Neuron (in vitro differentiated cells): ENCODE results near the gene ACSS2.

Source experiments
- H2AFZ ChIP-seq: one replicate; pipeline ENCODE4 v1.6.1; 2013; ENCODE audit warnings: low read depth, mild to moderate bottlenecking, inconsistent platforms, low read length, moderate library complexity
- H3K27me3 ChIP-seq: one replicate; pipeline ENCODE4 v1.6.1; 2013; ENCODE audit warnings: low read length; ENCODE audit not compliant: insufficient read depth
- H3K36me3 ChIP-seq: one replicate; pipeline ENCODE4 v1.6.1; 2013; ENCODE audit warnings: low read length; ENCODE audit not compliant: insufficient read depth
- H3K4me1 ChIP-seq: one replicate; pipeline ENCODE4 v1.6.1; 2013; ENCODE audit warnings: low read length; ENCODE audit not compliant: insufficient read depth
- H3K4me3 ChIP-seq: 2 replicates; pipeline ENCODE4 v1.5.1; 2013; ENCODE audit warnings: mild to moderate bottlenecking, low read length, moderate library complexity
- H3K9me3 ChIP-seq: one replicate; pipeline ENCODE4 v1.6.1; 2013; ENCODE audit warnings: low read length

The ACSS2 gene, protein sequence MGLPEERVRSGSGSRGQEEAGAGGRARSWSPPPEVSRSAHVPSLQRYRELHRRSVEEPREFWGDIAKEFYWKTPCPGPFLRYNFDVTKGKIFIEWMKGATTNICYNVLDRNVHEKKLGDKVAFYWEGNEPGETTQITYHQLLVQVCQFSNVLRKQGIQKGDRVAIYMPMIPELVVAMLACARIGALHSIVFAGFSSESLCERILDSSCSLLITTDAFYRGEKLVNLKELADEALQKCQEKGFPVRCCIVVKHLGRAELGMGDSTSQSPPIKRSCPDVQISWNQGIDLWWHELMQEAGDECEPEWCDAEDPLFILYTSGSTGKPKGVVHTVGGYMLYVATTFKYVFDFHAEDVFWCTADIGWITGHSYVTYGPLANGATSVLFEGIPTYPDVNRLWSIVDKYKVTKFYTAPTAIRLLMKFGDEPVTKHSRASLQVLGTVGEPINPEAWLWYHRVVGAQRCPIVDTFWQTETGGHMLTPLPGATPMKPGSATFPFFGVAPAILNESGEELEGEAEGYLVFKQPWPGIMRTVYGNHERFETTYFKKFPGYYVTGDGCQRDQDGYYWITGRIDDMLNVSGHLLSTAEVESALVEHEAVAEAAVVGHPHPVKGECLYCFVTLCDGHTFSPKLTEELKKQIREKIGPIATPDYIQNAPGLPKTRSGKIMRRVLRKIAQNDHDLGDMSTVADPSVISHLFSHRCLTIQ

DNA sequence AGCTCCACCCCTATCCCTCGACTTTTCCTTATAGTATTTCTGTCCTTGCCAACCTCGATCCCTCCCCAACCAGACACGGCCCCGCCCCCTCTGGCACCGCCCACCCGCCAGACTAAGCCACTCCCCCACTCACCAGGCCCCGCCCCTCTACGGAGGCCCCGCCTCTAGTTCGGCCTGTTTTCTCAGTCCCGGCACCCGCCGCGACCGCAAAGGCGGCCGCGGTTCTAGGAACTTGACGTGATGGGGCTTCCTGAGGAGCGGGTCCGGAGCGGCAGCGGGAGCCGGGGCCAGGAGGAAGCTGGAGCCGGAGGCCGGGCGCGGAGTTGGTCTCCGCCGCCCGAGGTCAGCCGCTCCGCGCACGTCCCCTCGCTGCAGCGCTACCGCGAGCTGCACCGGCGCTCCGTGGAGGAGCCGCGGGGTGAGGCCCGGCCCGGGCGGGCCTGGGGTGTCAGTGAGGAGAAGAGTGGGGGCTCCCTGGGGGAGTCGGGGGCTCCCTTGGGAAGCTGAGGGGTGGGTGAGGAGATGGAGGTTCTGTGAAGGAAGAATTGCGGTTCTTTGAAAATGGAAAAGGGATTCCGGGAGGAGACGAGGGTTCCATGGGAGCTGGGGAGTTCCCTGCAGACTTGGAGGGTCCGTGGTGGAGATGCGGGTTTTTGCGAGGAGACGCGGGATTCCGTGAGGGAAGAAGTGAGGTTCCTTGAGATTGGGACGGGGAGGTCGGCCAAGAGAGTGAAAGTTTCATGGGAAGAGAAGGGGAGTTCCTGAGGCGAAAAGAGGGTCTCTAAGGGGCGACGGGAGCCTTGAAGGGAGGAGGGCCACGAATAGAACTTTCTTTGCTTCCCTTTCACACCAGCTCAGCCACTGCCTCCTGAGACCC lies at the start of gene ACSS2:
ACSS2 (plus strand) TSS at position 207 of the 877 bp plus-strand sequence; CDS start at position 241, 34 bp downstream.
- Histone ChIP-seq H2AFZ (peak within 1 kb of the TSS; percentile 98), H3K4me3 (peak within 1 kb of the TSS; percentile 87), H3K27me3 (no peaks in the 10 kb centered on the region), H3K36me3 (no peaks in the 10 kb centered on the region), H3K9me3 (no peaks in the 10 kb centered on the region), H3K4me1 (peaks cover 19% of the 10 kb centered on the region)

DNA sequence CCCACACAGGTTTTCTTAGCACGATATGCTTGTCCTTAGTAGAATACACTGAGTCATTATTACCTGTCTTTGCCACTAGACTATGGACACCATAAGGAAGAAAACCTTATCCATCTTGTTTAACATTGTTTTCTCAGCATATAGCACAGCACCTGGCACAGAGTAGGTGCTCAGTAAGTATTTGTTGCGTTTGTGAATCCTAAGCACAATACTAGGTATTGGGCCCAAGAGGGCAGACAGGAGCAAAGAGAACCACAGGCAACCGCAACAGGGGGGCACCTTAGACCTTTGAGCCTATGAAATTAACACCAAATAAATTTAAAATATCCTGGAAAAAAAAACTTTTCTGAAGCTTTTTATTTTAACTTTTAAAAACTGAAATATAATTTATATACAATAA lies 47.2 kb upstream of the ACSS2 start:
- no peak overlapping the region for H3K4me3 ChIP-seq
- no peaks in the 10 kb centered on the region for H3K36me3 ChIP-seq
- H3K4me1 ChIP-seq = peaks cover 7% of the 10 kb centered on the region
- no peaks in the 10 kb centered on the region for H3K9me3 ChIP-seq
- H3K27me3 ChIP-seq = no peaks in the 10 kb centered on the region
- no peak overlapping the region for H2AFZ ChIP-seq

DNA sequence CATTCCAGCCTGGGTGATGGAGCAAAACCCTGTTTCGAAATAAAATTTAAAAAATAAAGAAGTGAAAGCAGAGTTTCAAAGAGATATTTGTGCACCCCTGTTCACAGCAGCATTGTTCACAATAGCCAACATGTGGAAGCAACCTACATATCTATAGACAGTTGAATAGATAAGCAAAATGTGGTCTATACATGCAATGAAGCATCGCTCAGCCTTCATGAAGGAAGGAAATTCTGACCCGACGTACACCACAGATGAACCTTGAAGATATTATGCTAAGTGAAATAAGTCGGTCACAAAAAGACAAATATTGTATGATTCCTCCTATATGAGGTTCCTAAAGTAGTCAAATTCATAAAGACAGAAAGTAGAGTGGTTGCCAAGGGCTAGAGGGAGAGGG lies 44.5 kb upstream of the ACSS2 start:
- no peak overlapping the region for H3K4me3 ChIP-seq
- H3K4me1 ChIP-seq = no peaks in the 10 kb centered on the region
- H2AFZ ChIP-seq = no peak overlapping the region
- no peaks in the 10 kb centered on the region for H3K36me3 ChIP-seq
- H3K9me3 ChIP-seq = no peaks in the 10 kb centered on the region
- no peaks in the 10 kb centered on the region for H3K27me3 ChIP-seq

DNA sequence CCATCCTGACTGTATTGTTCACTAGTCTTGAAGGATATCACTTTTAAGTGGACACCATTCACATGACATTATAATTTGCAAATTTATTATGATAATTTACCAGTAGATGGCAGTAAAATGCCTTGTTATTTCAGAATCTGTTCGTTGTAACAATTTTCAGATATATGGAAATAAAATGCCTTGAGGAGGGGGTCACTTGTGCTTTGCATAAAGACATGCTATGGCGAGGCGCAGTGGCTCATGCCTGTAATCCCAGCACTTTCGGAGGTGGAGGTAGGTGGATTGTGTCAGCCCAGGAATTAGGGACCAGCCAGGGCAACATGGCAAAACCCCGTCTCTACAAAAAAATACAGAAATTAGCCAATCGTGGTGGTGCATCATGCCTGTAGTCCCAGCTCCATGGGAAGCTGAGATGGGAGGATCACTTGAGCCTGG lies 41.9 kb upstream of the ACSS2 start:
- Histone ChIP-seq H3K27me3 (no peaks in the 10 kb centered on the region), H3K9me3 (no peaks in the 10 kb centered on the region), H3K4me3 (no peak overlapping the region), H2AFZ (no peak overlapping the region), H3K36me3 (no peaks in the 10 kb centered on the region), H3K4me1 (no peaks in the 10 kb centered on the region)

DNA sequence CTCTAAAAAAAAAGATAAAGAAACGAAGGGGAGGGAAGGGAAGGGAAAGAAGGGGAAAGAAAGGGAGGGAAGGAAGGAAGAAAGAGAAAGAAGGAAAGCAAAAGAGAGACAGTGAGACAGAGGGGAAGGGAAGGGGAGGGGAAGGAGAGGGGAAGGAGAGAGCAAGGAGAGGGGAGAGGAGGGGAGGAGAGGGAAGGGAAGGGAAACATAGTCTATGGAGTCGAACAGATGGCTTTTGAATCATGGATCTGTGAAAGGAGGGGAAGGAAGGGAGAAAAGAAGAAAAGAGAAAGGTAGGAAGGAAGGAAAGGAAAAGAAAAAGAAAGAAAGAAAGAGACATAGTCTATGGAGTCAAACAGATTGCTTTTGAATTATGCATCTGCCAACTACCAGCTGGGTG lies 34.3 kb upstream of the ACSS2 start:
- Histone ChIP-seq H3K36me3 (peaks cover 18% of the 10 kb centered on the region), H3K9me3 (no peaks in the 10 kb centered on the region), H3K4me1 (no peaks in the 10 kb centered on the region), H3K27me3 (no peaks in the 10 kb centered on the region), H3K4me3 (no peak overlapping the region), H2AFZ (no peak overlapping the region)

DNA sequence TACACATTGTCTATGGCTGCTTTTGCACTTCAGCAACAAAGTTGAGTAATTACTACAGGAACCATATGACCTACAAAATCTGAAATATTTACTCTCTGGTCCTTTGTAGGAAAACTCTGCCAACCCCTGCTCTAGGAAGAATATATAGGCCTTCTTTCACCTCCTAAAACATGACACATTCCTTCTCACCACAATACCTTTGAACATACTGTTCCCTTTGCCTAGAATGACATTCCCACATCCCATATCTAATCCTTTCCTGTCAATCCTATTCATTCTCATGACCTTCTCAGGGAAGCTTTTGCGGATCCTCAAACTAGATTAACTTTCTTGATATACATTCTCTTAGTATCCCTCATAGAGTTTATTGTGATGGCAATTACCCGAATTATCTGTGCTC lies 33.0 kb upstream of the ACSS2 start:
- H3K36me3 ChIP-seq = peaks cover 26% of the 10 kb centered on the region
- no peak overlapping the region for H2AFZ ChIP-seq
- no peaks in the 10 kb centered on the region for H3K27me3 ChIP-seq
- no peak overlapping the region for H3K4me3 ChIP-seq
- H3K4me1 ChIP-seq = no peaks in the 10 kb centered on the region
- no peaks in the 10 kb centered on the region for H3K9me3 ChIP-seq

DNA sequence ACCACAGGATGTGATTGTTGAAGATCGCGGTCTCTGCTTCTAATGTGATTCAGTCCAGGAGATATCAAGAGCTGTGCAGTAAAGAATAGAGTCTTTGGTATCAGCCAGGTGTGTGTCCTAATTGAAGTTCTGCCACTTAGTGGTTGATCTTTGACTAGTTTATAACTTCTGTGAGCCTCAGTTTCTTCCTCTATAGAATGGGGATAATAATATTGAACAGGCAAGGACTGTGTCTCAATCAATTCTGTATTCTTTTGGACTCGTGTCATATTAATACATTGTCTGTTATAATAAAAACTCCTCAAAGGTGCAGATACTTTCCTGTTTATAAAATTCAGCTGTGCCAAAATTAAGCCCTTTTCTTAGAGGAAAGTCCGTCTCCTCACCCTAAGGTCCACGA lies 27.8 kb upstream of the ACSS2 start:
- no peaks in the 10 kb centered on the region for H3K4me1 ChIP-seq
- no peaks in the 10 kb centered on the region for H3K27me3 ChIP-seq
- no peak overlapping the region for H2AFZ ChIP-seq
- peaks cover 63% of the 10 kb centered on the region for H3K36me3 ChIP-seq
- no peaks in the 10 kb centered on the region for H3K9me3 ChIP-seq
- no peak overlapping the region for H3K4me3 ChIP-seq

DNA sequence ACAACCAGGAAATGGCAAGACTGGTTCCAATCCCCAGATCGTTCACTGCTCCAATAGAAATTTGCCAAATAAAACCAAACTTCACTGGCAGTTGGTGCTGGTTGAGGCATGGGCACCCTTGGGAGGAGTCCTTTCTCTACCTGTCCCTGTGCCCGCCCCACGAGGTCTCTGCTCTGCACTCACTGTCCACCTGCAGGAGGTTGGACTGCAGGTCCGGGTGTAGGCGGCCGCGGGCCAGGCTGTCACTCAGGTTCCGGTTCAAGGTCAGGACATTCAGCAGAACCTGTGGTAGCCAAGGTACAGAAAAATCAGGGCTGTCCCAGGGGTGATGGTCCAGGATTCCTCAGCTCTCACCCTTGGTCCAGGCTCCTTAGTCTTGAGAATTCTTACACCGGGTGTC lies 26.6 kb upstream of the ACSS2 start:
- Histone ChIP-seq H2AFZ (no peak overlapping the region), H3K4me3 (no peak overlapping the region), H3K36me3 (peaks cover 72% of the 10 kb centered on the region), H3K9me3 (no peaks in the 10 kb centered on the region), H3K27me3 (no peaks in the 10 kb centered on the region), H3K4me1 (no peaks in the 10 kb centered on the region)

DNA sequence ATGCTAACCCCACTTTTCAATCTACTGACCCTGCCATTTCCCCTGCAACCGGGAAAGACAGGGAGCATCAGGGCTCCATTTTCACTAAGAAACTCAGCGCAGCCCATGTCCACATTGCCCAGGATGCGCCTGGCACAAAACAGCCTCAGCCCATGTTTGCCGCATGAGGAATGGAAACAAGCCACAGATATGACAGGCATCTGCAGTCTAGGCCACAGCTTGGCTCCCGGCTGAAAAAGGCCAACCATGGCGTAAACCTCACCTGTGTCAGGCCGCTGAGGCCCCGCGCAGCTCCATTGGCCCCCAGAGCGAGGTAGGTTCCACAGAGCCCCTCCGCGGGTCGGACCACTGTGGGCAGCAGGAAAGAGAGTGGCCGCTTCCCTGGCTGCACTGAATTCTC lies 25.4 kb upstream of the ACSS2 start:
- Histone ChIP-seq H2AFZ (no peak overlapping the region), H3K4me1 (no peaks in the 10 kb centered on the region), H3K36me3 (peaks cover 72% of the 10 kb centered on the region), H3K9me3 (no peaks in the 10 kb centered on the region), H3K4me3 (no peak overlapping the region), H3K27me3 (no peaks in the 10 kb centered on the region)

DNA sequence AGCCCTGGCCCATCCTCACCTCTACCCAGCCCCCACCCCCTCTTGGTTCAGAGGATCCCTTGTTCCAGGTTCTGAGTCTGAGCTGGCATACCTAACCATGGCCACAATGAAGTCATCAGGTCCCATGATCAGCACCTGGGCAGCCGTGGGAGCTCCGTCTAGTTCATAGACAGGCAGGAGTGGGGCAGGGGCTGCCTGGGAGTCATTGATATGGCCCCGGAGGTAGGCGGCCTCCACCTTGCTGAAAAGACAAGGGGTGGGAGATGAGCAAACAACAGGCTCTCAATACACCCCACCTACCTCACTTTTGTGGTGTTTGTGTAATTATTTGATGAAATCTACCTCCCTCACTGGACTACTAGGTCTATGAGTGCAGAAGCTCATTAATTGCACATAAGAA lies 24.1 kb upstream of the ACSS2 start:
- Histone ChIP-seq H3K27me3 (no peaks in the 10 kb centered on the region), H3K4me1 (no peaks in the 10 kb centered on the region), H2AFZ (no peak overlapping the region), H3K36me3 (peaks cover 68% of the 10 kb centered on the region), H3K4me3 (no peak overlapping the region), H3K9me3 (no peaks in the 10 kb centered on the region)

DNA sequence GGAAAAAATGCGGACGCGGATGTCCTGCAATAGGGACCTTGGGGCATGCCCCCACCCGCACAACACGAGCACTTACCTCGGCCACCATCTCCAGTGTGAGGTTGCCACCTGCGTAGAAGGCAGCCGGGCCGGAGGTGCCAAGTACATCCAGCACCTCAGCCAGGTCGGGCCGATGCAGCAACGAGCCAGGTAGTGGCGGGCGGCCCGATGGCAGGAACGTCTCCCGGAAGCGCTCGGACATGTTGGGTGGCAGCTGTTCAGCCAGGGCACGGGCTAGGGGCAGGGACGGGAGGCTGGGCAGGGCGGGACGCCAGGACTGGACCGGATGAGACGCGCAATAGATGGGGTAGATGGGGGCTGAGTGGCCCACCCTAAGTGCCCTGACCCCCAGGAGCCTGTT lies 17.0 kb upstream of the ACSS2 start:
- no peaks in the 10 kb centered on the region for H3K27me3 ChIP-seq
- no peak overlapping the region for H2AFZ ChIP-seq
- H3K36me3 ChIP-seq = peaks cover 69% of the 10 kb centered on the region
- no peak overlapping the region for H3K4me3 ChIP-seq
- no peaks in the 10 kb centered on the region for H3K4me1 ChIP-seq
- H3K9me3 ChIP-seq = no peaks in the 10 kb centered on the region

DNA sequence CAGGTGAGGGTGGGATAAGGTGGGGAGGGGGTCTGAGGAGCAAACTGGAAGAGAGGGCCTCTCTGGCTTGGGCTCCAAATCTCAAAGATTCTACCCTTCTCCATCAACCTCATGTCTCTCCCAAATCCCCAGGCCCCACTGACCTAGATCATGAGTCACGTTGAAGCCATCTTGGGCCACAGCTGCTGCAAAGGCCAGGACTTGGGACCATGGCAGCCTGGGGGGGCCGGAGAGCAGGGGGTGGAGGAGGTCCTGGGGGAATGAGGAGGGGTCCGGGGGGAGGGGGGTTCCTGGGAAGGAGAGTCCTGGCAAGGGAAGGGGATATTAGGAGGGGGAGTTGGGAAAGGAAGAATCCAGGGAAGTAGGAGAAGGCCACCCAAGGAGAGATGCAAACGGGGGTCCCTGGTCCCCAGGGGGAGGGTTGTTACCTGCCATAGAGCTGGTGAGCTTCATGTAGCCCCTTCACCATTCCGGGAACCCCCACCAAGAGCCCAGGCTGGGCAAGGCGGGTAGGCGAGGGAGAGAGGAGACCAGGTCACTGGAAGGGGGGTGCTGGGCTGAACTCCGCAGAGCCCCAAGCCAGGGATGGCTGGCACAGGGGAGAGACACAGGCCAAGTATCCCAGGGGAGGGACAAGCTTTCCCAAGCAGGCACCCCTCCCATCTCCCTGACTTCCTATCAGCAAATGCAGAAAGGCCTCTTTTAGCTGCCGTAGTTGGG lies 16.4 kb upstream of the ACSS2 start:
- Histone ChIP-seq H3K9me3 (no peaks in the 10 kb centered on the region), H3K4me1 (no peaks in the 10 kb centered on the region), H2AFZ (no peak overlapping the region), H3K36me3 (peaks cover 63% of the 10 kb centered on the region), H3K4me3 (no peak overlapping the region), H3K27me3 (no peaks in the 10 kb centered on the region)
